WTC11 (cell line): ENCODE results near the gene SRD5A1. TPM values are rescaled to one million over a fixed set of nuclear protein-coding genes. Genes with fewer than 3 reads are reported as not detected.

Experiments
- ATAC-seq: fragments of 200-7000 bp; cut with Tn5 transposase; 2 replicates; pipeline ENCODE4 v1.10.0; 2021; ENCODE audit warnings: mild to moderate bottlenecking, moderate library complexity
- CTCF ChIA-PET: fragments of 300-600 bp; sonication (Branson Sonifier 250); formaldehyde crosslinking; loops from one replicate; lab custom pipeline; 2021; ENCODE audit warnings: antibody characterized with exemption; lab: Charles Lee
- POLR2A ChIA-PET: fragments of 350-600 bp; sonication (Branson Sonifier 250); formaldehyde crosslinking; loops from one replicate; lab custom pipeline; 2021; ENCODE audit warnings: antibody characterized with exemption; lab: Charles Lee
- DNase-seq: peaks from one replicate; pipeline ENCODE4 v3.0.0; 2021; ENCODE audit warnings: low spot score
- H3K27ac Mint-ChIP-seq: 2 replicates; pipeline ENCODE4 v1.8.0; 2021; ENCODE audit warnings: mixed read lengths
- H3K27me3 Mint-ChIP-seq: 2 replicates; pipeline ENCODE4 v1.8.0; 2021; ENCODE audit warnings: low read depth, mild to moderate bottlenecking, moderate library complexity, mixed read lengths
- H3K36me3 Mint-ChIP-seq: 2 replicates; pipeline ENCODE4 v1.8.0; 2021; ENCODE audit warnings: mixed read lengths
- H3K4me1 Mint-ChIP-seq: 2 replicates; pipeline ENCODE4 v1.8.0; 2022; ENCODE audit warnings: mixed read lengths
- H3K4me3 Mint-ChIP-seq: 2 replicates; pipeline ENCODE4 v1.8.0; 2021; ENCODE audit warnings: mild to moderate bottlenecking, moderate library complexity, mixed read lengths
- H3K9me3 Mint-ChIP-seq: 2 replicates; pipeline ENCODE4 v1.8.0; 2021; ENCODE audit warnings: mixed read lengths
- ATF3 ChIP-seq: sonication (generic); formaldehyde crosslinking; conservative IDR thresholded peaks from 2 replicates; pipeline ENCODE4 v1.8.1; 2022; ENCODE audit warnings: mild to moderate bottlenecking, missing genetic modification reagents
- CREM ChIP-seq: sonication (generic); formaldehyde crosslinking; IDR thresholded peaks from 2 replicates; pipeline ENCODE4 v1.8.1; 2022; ENCODE audit warnings: mild to moderate bottlenecking, missing genetic modification reagents, moderate library complexity
- E2F1 ChIP-seq: sonication (generic); formaldehyde crosslinking; IDR thresholded peaks from 2 replicates; pipeline ENCODE4 v1.8.0; 2022; ENCODE audit warnings: mild to moderate bottlenecking, missing genetic modification reagents
- E2F5 ChIP-seq: sonication (generic); formaldehyde crosslinking; IDR thresholded peaks from 2 replicates; pipeline ENCODE4 v1.8.1; 2022; ENCODE audit warnings: mild to moderate bottlenecking, moderate library complexity, missing genetic modification reagents
- ERG ChIP-seq: fragments of 250-450 bp; sonication (Bioruptor Pico); IDR thresholded peaks from 2 replicates; pipeline ENCODE4 v1.8.0; 2021; ENCODE audit warnings: mild to moderate bottlenecking
- ESRRA ChIP-seq: sonication (generic); formaldehyde crosslinking; IDR thresholded peaks from 2 replicates; pipeline ENCODE4 v1.8.1; 2022; ENCODE audit warnings: mild to moderate bottlenecking, missing genetic modification reagents, borderline replicate concordance
- FOXJ3 ChIP-seq: sonication (generic); formaldehyde crosslinking; IDR thresholded peaks from 2 replicates; pipeline ENCODE4 v1.9.0; 2021; ENCODE audit warnings: missing genetic modification reagents, mild to moderate bottlenecking, borderline replicate concordance
- GRHL2 ChIP-seq: fragments of 250-450 bp; sonication (Bioruptor Pico); IDR thresholded peaks from 2 replicates; pipeline ENCODE4 v1.8.0; 2022; ENCODE audit warnings: mild to moderate bottlenecking, moderate library complexity; ENCODE audit not compliant: insufficient replicate concordance, severe bottlenecking
- KAT7 ChIP-seq: sonication (generic); formaldehyde crosslinking; IDR thresholded peaks from 2 replicates; pipeline ENCODE4 v1.8.1; 2023; ENCODE audit warnings: missing genetic modification reagents, mild to moderate bottlenecking, borderline replicate concordance
- MXD4 ChIP-seq: fragments of 250-450 bp; sonication (Bioruptor Pico); IDR thresholded peaks from 2 replicates; pipeline ENCODE4 v1.8.0; 2021; ENCODE audit warnings: mild to moderate bottlenecking, moderate library complexity, borderline replicate concordance
- MYBL2 ChIP-seq: sonication (generic); formaldehyde crosslinking; IDR thresholded peaks from 2 replicates; pipeline ENCODE4 v1.8.1; 2023; ENCODE audit warnings: mild to moderate bottlenecking, moderate library complexity, missing genetic modification reagents
- NFYB ChIP-seq: sonication (generic); formaldehyde crosslinking; conservative IDR thresholded peaks from 2 replicates; pipeline ENCODE4 v1.8.0; 2022; ENCODE audit warnings: low read depth, missing genetic modification reagents
- NR1H2 ChIP-seq: sonication (generic); formaldehyde crosslinking; IDR thresholded peaks from 2 replicates; pipeline ENCODE4 v1.9.0; 2021; ENCODE audit warnings: mild to moderate bottlenecking, moderate library complexity, missing genetic modification reagents
- RORB ChIP-seq: fragments of 250-450 bp; sonication (Bioruptor Pico); IDR thresholded peaks from 2 replicates; pipeline ENCODE4 v1.9.0; 2021; ENCODE audit warnings: mild to moderate bottlenecking
- SMAD3 ChIP-seq: sonication (generic); formaldehyde crosslinking; IDR thresholded peaks from 2 replicates; pipeline ENCODE4 v1.8.0; 2022; ENCODE audit warnings: missing genetic modification reagents, mild to moderate bottlenecking, borderline replicate concordance
- ZNF121 ChIP-seq: sonication (generic); formaldehyde crosslinking; IDR thresholded peaks from 2 replicates; pipeline ENCODE4 v1.8.0; 2023; ENCODE audit warnings: missing genetic modification reagents
- ZNF281 ChIP-seq: sonication (generic); formaldehyde crosslinking; IDR thresholded peaks from 2 replicates; pipeline ENCODE4 v1.8.0; 2023; ENCODE audit warnings: mild to moderate bottlenecking, missing genetic modification reagents
- ZNF317 ChIP-seq: sonication (generic); formaldehyde crosslinking; IDR thresholded peaks from 2 replicates; pipeline ENCODE4 v1.8.1; 2023; ENCODE audit warnings: low read depth, mild to moderate bottlenecking, moderate library complexity, missing genetic modification reagents, borderline replicate concordance
- ZNF416 ChIP-seq: fragments of 250-450 bp; sonication (Bioruptor Pico); IDR thresholded peaks from 2 replicates; pipeline ENCODE4 v1.9.0; 2021; ENCODE audit warnings: mild to moderate bottlenecking, inconsistent platforms
- ZNF423 ChIP-seq: fragments of 250-450 bp; sonication (Bioruptor Pico); IDR thresholded peaks from 2 replicates; pipeline ENCODE4 v2.1.2; 2022; ENCODE audit warnings: mild to moderate bottlenecking, moderate library complexity
- ZNF532 ChIP-seq: fragments of 250-450 bp; sonication (Bioruptor Pico); IDR thresholded peaks from 2 replicates; pipeline ENCODE4 v1.9.0; 2021; ENCODE audit warnings: mild to moderate bottlenecking, borderline replicate concordance
- total RNA-seq: library from RNA; stranded (reverse); gene quantifications from 3 replicates; pipeline ENCODE4 v1.2.3, GENCODE V29; 2021

Gene SRD5A1
- total RNA-seq, 1 experiment from 2014 or later: 36.9 TPM

GRCh38 chr5:6634306-6634705 lies 1.1 kb downstream of the SRD5A1 start:
- TF ChIP-seq ATF3 (CRISPR knock-in tag): no peak
- POLR2A ChIA-PET: no interaction called here

GRCh38 chr5:6634788-6635430 lies 1.7 kb downstream of the SRD5A1 start:
- POLR2A ChIA-PET: no interaction called here
- H3K4me3 Mint-ChIP-seq: peak overlapping the region; percentile 64

More at GRCh38 chr5:6634306-6634705, 1.1 kb downstream of the SRD5A1 start:
- H3K36me3 Mint-ChIP-seq: peaks cover 30% of the 10 kb centered on the region
- H3K27me3 Mint-ChIP-seq: no peaks in the 10 kb centered on the region
- peak overlapping the region; percentile 94 for H3K4me3 Mint-ChIP-seq
- ATAC-seq: no peak
- peaks cover 16% of the 10 kb centered on the region for H3K4me1 Mint-ChIP-seq
- CTCF ChIA-PET: interaction anchor here (0.6 to 2.1 kb wide), 3 partner anchors 91 to 1216 kb away, joined by 3 to 7 read pairs (median 4); no protein-coding TSS in a partner anchor
- H3K27ac Mint-ChIP-seq: no peak overlapping the region
- no peaks in the 10 kb centered on the region for H3K9me3 Mint-ChIP-seq
- no peak for DNase-seq

More at GRCh38 chr5:6634788-6635430, 1.7 kb downstream of the SRD5A1 start:
- peaks cover 24% of the 10 kb centered on the region for H3K36me3 Mint-ChIP-seq
- no peak overlapping the region for H3K27ac Mint-ChIP-seq
- H3K9me3 Mint-ChIP-seq: no peaks in the 10 kb centered on the region
- H3K27me3 Mint-ChIP-seq: no peaks in the 10 kb centered on the region
- TF ChIP-seq ZNF121 (CRISPR knock-in tag) (no peak), CREM (no peak), NR1H2 (CRISPR knock-in tag) (no peak), ESRRA (CRISPR knock-in tag) (no peak), ZNF532 (CRISPR knock-in tag) (no peak), E2F5 (no peak), NFYB (no peak), FOXJ3 (CRISPR knock-in tag) (no peak), SMAD3 (no peak), MXD4 (CRISPR knock-in tag) (no peak), ZNF416 (CRISPR knock-in tag) (no peak), ZNF317 (CRISPR knock-in tag) (no peak), ERG (CRISPR knock-in tag) (no peak), GRHL2 (CRISPR knock-in tag) (no peak), ZNF423 (CRISPR knock-in tag) (no peak), E2F1 (CRISPR knock-in tag) (no peak), KAT7 (CRISPR knock-in tag) (no peak), MYBL2 (CRISPR knock-in tag) (no peak), ZNF281 (CRISPR knock-in tag) (no peak), RORB (CRISPR knock-in tag) (no peak)
- TF ChIP-seq, all 79 proteins: peak for 0
- CTCF ChIA-PET: interaction anchor here (0.6 to 1.3 kb wide), 2 partner anchors 91 to 1215 kb away, joined by 3 to 4 read pairs; no protein-coding TSS in a partner anchor
- DNase-seq (no peak), ATAC-seq (no peak)
- H3K4me1 Mint-ChIP-seq: peaks cover 16% of the 10 kb centered on the region
